Endometrium (tissue), 2 donors: ENCODE measurements around the gene CELF4.

Experiments used
- FAIRE-seq: peaks from 2 replicates; lab custom pipeline; 2012; peaks lifted over from hg19 to GRCh38; lab: Jason Lieb, UNC
- donor health status: control.
- donor health status: control.

The CELF4 gene

DNA sequence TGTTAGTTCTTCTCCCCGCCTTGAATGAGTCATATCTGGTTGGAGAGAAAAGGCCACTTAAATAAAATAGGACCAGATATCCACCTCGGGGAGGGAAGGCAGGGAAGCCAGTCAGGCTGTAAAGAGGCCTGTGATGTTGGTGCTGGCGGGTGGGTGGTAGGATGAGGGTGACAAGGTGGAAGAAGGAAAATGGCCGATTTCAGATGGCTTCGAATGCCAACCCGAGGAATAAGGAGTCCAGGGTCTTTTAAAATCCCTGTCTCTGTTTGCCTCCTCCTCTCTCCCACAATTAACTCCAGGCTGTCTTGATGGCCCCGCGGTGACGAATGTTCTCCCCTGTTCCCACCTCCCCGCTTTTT lies 41.5 kb downstream of the CELF4 start:
- no peak for FAIRE-seq

DNA sequence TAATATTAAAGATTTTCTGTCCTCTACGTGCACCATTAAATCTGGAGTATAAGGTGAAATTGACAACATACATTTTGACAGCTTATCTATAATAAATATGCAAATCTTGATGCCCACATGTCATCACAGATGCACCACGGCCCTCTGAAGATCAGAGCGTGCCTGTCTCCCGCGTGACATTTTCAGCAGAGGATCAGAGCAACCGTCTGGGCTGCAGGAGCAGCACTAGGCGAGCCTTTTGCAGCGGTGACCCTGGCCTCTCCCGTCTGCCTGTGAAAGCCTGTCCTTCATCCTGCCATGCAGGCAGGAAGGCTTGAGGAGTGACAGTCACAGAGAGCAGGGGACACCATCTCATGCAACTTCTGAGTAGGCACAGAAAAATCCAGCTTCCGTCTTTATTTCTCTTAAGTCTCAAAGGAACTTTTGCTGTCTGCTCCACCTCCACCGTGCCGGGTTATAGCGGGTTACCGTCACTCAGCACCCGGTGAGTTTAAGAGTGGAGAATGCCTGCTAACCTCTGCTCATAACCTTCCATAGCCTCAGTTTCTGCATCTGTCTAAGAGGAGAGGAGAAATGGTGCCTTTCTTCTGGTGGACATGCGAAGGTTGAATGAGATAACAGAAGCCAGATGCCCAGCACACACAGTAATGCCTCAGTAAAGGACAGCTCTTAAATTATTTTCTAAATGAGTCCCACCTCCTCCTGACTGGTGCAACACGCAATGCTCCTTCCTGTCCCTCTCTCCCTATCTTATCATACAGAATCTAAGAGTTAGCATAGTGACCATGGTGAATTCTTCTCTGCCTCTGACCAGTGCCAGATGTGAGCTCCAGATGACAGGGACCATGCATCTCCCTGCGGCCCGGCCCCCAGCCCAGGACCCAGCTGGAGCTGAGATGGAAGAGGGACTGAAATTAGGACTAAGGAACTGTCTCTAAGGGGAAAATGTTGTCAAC lies 43.8 kb downstream of the CELF4 start:
- FAIRE-seq = no peak

DNA sequence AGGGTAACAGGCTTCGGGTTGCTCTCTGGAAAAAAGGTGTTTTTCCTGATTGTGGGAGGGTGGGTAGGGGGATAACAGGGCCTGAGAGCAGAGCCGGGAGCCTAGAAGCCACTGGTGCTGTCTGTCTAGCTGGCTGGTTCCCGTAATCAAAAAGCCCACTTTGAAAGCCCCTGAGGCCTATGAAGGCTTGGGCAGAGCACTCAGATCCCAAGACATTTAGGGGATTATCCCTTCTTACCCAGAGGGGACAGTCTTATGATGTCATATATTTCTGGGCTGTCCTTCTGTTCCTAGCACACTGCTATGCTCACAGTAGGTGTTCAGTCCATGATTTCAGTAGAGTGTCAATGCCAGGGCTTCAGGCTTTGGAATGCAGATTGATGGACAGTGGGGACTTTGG lies 45.1 kb downstream of the CELF4 start:
- FAIRE-seq = no peak

DNA sequence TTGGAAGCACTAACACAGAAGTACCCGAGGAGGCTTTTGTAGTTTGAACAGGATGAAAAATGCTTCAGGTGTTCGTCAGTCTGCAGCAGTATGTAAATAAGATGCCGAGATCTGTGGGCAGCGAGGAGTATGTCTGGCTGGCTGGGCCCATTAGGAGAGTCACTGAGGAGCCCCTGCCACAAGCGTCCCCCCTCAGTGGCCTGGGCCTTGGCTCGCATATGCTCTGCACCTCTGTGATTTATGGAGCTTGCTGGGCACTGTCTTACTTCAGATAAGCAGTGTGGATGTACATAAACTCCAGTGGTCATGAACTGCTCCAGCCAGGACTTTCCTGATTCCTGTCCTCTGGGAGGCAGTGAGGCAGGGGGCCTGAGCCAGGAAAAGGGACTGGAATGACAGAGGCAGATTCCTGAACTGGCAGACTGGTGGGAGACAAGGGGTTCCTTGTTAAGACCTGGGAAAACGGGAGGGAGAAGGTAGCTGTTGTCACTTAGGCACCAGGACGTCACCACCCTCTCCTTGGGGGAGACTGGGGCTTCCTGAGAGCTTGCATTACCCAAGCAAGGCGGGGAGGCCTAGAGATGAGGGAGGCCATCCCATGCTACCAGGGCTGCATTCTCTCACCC lies 46.0 kb downstream of the CELF4 start:
- no peak for FAIRE-seq

DNA sequence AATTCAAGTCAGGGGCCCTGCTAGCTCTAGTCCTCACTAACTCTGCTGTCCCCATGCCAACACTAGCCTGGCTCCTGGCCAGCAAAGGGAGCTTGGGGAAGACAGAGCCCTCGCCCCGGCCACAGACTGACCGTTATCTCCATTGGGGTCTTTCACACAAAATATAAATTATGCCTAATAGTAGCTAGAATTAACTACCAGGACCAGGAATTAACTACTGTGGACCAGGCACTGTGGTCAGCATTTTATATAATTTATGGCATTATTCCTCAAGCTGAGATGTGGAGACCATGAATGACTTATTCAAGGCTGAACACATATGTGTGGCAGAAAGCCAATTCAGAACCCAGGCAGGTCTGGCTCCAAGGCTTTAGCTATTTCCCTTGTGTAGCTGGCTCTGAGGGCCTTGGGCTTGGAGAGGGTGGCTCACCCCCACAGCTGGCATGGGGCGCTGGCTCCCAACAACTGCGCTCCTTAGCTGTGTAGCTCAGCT lies 49.2 kb downstream of the CELF4 start:
- no peak for FAIRE-seq

DNA sequence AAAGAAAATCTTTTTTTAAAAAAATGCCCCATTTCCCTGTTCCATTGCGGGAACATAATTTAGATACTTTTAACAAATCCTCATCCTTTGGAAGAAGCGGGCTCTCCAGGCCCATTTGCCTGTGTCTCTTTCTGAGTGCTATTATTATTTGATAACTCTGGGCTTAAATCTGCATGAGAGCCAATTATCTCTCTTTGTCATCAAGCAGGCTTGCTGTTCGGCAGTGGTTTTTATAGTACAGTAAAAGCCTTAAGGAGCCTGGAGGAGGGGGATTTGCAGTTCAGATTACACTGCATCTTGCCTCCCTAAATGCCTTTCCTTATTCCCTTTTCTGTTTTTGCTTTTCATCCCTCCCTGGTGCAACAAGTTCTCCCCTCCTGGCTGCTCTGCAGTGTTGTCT lies 50.6 kb downstream of the CELF4 start:
- no peak for FAIRE-seq

DNA sequence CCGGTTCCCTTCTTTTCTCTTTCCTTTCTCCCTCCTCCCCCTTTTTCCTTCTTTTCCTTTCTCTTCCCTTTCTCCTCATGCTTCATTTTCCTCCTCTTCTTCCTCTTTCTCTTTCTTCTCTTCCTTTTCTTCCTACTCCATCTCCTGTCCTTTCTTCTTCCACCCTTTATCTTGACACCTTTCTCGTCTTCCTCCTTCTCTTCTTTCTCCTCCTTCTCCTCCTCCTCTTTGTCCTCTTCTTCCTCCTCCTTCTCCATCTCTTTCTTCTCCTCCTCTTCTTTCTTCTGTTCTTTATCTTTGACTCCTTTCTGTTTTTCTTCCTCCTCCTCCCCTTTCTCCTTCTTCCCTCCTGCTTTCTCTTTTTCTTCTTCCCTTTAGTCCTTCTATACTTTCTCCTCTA lies 53.2 kb downstream of the CELF4 start:
- FAIRE-seq = no peak

DNA sequence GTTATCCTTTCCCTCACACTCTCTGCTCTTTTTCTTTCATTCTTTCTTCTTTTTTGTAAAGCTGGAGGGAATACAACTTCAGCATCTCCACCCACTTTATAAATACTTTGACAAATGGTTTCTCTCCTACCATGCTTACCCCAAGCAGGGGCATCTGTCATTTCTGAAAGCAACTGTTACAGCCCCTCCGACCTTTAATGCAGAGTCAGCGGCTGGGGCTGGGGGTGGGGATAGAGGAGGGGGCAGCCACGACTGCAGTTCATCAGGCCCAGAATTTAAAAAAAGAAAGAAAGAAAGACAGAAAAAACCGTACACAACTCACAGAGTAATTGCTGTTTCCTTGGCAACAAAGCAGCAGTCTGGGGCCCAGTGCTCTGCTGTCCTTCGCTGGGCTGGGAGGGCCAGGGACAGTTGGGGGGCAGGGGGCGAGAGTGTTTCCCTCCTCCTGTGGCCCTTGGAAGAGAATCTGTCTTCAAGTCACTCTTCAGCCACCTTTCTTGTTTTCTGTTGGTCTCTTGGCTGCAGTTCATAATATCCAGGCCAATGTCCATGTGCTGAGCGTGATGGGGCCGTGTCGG lies 53.8 kb downstream of the CELF4 start:
- no peak for FAIRE-seq

DNA sequence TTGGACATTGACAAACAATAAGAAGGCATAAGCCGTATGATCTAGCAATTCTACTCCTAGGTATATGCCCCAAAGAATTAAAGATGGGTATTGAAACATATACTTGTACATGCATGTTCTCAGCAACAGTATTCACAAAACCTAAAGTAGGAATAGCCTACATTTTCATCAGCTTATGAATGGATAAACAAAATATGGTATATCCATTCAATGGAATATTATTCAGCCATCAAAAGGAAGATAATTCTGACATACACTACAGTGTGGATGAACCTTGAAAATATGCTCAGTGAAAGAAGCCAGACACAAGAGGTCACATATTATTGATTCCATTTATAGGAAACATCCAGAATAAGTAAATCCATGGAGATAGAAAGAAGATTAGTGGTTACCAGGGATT lies 56.0 kb downstream of the CELF4 start:
- no peak for FAIRE-seq

DNA sequence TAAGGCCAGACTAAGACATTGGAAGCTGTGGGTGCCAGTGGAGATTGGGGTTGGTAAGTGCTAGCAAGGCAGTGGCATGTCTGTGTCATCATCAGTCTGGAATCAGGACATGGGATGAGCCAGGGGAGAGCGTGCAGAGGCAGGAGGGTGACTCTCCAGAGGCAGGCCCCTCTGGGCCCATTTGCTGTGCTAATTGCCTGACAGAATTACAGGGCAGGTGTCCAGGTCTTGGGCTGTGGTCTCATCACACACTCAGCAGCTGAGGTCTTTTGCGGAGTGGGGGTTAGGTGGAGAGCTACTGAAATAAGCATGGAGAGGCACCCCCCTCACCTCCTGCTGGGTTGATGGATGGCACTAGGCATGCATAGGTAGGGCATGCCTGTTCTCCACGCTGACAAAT lies 57.4 kb downstream of the CELF4 start:
- FAIRE-seq = no peak

DNA sequence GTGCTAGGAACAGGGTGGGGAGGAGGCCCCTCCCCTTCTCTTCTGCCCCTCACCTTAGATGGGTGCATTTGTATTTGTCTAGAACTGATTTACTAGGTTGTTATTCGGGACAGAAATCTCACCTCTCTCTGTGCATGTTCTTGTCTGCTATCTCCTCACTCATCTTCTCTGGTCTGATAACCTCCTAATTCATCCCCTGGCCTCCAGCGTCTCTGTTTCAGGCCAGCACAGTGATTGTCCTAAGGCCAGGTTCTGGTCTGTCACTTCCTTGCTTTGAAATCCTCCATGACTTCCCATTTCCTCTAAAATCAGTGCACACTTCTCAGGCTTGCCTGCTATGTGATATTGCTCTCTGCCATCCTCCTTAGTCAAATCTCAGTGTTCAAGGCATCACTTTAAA lies 58.4 kb downstream of the CELF4 start:
- no peak for FAIRE-seq

DNA sequence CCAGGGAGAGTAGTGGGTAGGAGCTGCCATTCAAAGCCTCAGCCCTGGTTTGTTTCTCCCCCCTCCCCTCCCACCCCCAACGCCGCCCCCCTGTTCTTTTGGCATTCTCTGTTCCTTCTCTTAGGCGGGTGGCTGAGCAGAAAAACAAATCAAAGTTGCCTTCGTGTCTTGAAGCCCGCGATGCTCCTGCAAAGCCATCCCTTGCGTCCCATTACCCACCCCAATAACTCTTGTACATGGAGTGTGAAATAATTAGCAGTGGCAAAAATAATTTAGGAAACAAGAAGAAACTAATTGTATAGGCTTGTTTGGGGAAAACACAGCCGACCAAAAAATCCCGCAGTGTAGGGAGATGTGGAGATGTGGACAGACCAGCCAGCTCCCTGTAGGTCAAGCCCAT lies 59.6 kb downstream of the CELF4 start:
- FAIRE-seq = no peak

DNA sequence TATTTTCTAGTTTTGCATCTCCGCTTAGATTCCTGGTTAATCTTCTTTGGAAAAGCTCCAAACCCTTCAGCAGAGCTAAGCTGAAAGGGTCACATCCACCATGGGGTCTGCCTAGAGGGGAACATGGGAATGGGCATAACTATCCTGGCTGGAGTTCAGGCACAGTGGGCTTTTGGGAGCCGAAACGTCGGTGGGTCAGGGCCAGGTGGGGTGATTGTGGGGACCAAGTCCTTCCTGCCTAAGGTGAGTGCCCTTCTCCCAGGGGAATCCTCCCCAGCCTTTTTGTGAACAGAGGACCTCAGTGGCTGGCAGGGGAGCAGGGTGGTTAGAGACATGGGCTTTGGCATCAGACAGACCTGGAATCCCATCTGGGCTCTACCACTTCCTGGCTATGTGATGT lies 60.3 kb downstream of the CELF4 start:
- FAIRE-seq = no peak

DNA sequence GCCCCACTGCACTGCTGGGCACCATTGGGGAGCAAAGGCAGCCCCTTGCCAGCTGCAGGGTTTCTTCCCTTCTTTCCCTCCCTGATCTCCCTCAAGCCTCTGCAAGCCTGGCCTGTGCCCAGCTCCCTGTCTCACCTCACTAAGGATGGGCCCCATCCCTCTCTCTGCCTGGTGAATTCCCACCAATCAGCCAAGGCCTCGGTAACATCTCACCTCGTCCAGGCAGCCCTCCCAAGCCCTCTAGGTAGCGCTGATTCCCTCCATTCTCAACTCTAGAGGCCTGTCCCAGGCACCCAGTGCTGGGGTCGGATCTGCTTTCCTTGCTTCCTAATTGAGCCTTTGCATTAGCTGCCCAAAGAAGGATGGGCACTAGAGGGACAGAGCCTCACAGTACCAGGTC lies 63.0 kb downstream of the CELF4 start:
- no peak for FAIRE-seq

DNA sequence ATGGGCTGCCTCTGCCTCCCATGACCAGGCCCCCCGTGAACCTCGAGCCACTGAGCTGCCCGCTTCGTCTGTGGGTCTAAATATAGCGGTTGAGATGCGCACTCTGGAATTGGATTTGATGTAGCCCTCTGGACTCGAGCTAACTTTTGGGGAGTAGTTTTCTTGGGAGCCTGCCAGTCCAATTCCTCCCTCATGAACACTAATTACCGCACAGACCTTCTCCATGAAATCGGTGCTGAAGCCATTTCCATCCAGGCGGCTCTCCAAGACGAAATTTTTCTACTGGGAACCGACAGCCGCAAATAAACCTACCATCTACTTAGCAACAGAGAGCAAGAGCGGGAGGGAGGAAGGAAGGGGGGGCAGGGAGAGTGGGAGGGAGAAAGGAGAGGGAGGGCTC lies 63.6 kb downstream of the CELF4 start:
- no peak for FAIRE-seq

DNA sequence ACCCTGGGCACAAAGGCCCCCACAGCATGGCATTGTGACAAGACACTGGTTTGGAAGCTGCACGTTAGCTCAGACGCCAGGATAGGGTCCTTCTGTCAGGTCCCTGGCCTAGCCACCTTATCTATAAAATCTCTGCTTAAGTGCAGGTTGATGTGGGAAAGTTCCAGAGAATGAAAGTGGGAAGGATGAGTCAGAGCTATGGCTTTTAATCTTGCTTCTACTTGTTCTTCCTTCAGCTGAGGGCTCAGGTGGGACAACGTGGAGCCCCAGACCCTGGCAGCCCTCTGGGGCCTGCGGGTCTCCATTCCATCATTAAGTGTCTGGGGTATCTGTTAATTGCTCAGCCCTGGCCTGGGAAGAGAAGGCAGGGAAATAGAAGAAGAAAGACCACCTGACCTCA lies 64.5 kb downstream of the CELF4 start:
- FAIRE-seq = no peak

DNA sequence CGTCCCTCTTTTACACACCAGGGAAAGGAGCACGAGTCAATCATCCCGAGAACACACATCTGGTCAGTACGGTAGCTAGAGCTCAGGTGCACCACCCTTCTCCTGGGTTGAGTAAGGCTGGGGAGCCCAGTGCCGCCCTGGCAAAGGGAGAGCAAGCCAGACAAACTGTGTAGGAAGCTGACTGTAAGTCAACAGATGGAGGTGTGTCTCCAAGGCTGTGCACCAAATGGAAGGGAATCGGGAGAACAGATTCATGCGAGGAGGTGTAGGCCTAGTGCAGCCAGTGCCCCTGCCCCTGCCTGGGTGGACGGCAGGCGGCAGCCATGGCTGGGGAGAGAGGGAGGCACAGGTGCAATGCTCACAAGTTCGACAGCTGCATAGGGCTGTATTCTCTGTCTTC lies 65.7 kb downstream of the CELF4 start:
- FAIRE-seq = no peak

DNA sequence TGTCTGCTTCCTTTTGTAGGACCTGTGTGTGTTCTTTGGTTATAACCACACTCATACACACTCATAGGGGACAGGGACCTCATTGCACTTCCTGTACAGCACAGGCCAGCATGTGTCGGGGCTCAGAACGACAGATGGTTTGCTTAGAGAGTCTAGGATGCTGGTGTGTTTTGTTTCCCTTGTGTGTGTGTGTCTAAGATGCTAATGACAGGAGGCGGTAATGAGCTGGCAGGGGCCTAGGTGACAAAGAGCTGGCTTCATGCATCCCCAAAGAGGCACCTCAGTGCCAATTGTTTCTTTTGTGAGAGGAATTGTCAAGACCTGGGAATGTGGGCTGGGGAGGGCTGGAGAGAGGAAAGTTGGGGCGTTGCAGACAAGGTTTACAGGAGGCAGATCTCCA lies 66.6 kb downstream of the CELF4 start:
- FAIRE-seq = no peak

DNA sequence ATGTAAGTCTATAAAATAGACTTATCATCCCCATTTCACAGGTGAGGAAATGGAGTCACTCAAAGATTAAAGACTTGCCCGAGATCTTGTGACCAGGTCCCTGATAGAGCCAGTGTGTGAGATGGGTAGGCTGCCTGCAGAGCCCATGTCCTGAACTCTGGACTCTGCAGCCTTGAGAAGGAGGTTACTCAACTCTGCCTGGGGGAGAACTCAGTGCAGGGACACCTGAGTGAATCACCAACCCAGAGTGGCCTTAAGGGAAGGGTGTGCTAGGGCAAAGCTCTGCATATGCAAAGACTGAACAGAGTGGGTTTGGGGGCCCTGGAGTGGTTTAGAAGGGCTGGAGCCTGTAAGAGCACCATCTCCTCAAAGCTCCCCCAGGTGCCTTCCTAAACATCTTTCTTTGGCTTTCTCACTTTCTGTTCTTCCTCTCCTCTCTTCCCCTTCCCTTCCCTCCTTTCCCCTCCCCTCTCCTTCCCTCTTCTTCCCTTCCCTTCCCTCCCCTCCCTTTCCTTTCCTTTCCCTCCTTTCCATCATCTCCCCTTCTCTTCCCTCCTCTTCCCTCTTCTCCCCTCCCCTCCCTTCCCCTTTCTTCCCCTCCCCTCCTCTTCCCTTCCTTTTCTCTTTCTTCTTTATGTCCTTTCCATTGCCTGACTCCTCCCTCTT lies 67.6 kb downstream of the CELF4 start:
- FAIRE-seq = no peak

DNA sequence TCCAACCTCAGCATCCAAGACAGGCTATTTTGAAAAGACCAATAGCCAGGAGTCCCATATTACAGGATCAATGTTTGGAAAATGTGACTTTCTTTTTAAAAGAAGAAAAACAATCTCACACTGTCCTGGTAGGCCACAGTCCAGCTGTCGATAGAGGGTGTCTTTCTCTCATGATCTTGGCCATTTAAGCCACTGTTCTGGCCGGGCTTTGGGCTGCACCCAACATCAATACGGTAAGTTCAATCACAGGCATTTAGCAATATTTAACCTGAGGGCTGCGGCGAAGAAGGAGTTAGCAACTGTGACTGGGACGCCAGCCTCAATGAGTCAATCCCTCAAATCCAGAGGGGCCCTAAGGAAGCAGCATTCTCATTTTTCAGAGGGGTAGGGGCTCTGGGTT lies 69.0 kb downstream of the CELF4 start:
- no peak for FAIRE-seq

DNA sequence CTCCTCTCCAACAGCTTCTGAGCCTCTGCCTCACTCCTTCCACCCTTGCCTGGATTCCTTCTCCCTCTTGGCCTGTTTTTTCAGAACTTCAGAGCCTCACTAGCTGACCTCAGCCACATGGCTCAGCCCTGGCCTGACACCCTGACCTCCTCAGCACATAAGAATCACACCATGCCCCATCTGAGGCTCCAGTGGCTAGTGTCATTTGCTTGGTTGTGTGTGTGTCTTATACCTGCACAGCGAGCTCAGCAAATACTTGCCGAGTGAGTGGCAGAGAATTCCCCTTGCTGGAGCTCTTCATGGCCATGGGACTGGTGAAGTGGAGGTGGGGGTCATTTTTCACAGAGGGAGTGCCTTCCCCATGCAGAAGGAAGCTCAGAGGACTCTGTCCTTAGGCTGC lies 70.2 kb downstream of the CELF4 start:
- FAIRE-seq = no peak

DNA sequence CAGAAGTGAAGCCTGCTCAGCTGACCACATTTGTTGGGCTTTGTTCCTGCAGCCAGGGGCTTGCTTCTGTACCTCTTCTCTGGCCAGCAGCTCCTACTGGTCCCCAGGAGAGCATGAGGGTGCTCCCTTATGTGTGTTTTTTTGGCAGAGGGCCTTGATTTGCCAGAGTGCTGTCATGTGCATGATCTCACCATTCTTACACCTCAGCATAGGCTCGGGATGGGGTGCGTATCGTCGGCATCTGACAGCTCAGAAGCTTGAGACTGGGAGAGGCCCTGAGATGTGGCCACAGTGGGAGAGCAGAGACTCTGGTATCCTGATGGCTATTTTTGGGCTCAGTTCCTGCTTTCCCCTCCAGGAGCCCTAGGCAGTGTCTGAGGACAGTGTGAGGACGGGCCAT lies 71.2 kb downstream of the CELF4 start:
- FAIRE-seq = no peak
